ENCODE data around the gene TACC3. TPM values are rescaled to one million over a fixed set of nuclear protein-coding genes. Genes with fewer than 3 reads are reported as not detected.
A peak's percentile ranks its signal among the peaks of the same experiment; 100 is the strongest.

Gene TACC3
- total and polyA plus RNA-seq, 2 donors (not counting 1 experiment from before 2014, with no cell fraction given), result 7.3 to 10.2 TPM

GRCh38 chr4:1708581-1708980 is 12.7 kb upstream of the TACC3 start:
- H2AFZ ChIP-seq (ENCODE audit: low read length), result no peak overlapping the region
- H3K36me3 ChIP-seq (ENCODE audit: control insufficient read depth, insufficient read depth, low read length), result peaks cover 12% of the 10 kb centered on the region
- H3K4me2 ChIP-seq (ENCODE audit: extremely low read depth, insufficient read depth, low read length), result no peak overlapping the region
- peaks cover 2% of the 10 kb centered on the region for H3K4me1 ChIP-seq (ENCODE audit: control insufficient read depth, extremely low read depth, insufficient read depth, low read length)
- H3K9ac ChIP-seq (ENCODE audit: insufficient read depth, low read length), result no peak overlapping the region
- H3K4me3 ChIP-seq (replicated peaks in 1 of 4; ENCODE audit: control extremely low read depth in 1 of 4, insufficient read depth in 1 of 4, low read depth in 3 of 4, low read length in 4 of 4), result no peak overlapping the region
- H3K27ac ChIP-seq (ENCODE audit: insufficient read depth, low read length), result no peak overlapping the region
- H3K27me3 ChIP-seq (ENCODE audit: control insufficient read depth, insufficient read depth, low read length), result no peaks in the 10 kb centered on the region
- DNase-seq (ENCODE audit: low read depth in 2 of 2), result no peak
- H3K79me2 ChIP-seq (ENCODE audit: control insufficient read depth, insufficient read depth, low read length), result peaks cover 78% of the 10 kb centered on the region
- no peaks in the 10 kb centered on the region for H4K20me1 ChIP-seq (ENCODE audit: control insufficient read depth, extremely low read depth, insufficient read depth, low read length)
- no peaks in the 10 kb centered on the region for H3K9me3 ChIP-seq (ENCODE audit: control insufficient read depth, insufficient read depth, low read depth, low read length)
- TF ChIP-seq EZH2 (IDR thresholded peaks at IDR 0.05; ENCODE audit: low read length, missing control alignments), result no peak
- TF ChIP-seq CTCF (conservative IDR thresholded peaks at IDR 0.05 in 1 of 2, IDR thresholded peaks at IDR 0.05 in 1 of 2; ENCODE audit: low read depth in 1 of 2, low read length in 2 of 2), result no peak

- no peak for DNase-seq (ENCODE audit: low read depth in 2 of 2)
These were observed 10.2 kb upstream of the TACC3 start for GRCh38 chr4:1711055-1711570.

More at GRCh38 chr4:1711055-1711570, 10.2 kb upstream of the TACC3 start:
- peaks cover 2% of the 10 kb centered on the region for H3K4me1 ChIP-seq (ENCODE audit: control insufficient read depth, extremely low read depth, insufficient read depth, low read length)
- H3K4me2 ChIP-seq (ENCODE audit: extremely low read depth, insufficient read depth, low read length), result peak overlapping the region; percentile 97
- H3K27ac ChIP-seq (ENCODE audit: insufficient read depth, low read length), result peak overlapping the region; percentile 95
- peak overlapping the region; percentile 87 to 95 (median 94) for H3K4me3 ChIP-seq (replicated peaks in 1 of 4; ENCODE audit: control extremely low read depth in 1 of 4, insufficient read depth in 1 of 4, low read depth in 3 of 4, low read length in 4 of 4)
- no peaks in the 10 kb centered on the region for H3K27me3 ChIP-seq (ENCODE audit: control insufficient read depth, insufficient read depth, low read length)
- H2AFZ ChIP-seq (ENCODE audit: low read length), result peak overlapping the region; percentile 61
- TF ChIP-seq CTCF (conservative IDR thresholded peaks at IDR 0.05 in 1 of 2, IDR thresholded peaks at IDR 0.05 in 1 of 2; ENCODE audit: low read depth in 1 of 2, low read length in 2 of 2), result no peak
- TF ChIP-seq EZH2 (IDR thresholded peaks at IDR 0.05; ENCODE audit: low read length, missing control alignments), result no peak
- peak overlapping the region; percentile 99 for H3K9ac ChIP-seq (ENCODE audit: insufficient read depth, low read length)
- H3K9me3 ChIP-seq (ENCODE audit: control insufficient read depth, insufficient read depth, low read depth, low read length), result no peaks in the 10 kb centered on the region
- H4K20me1 ChIP-seq (ENCODE audit: control insufficient read depth, extremely low read depth, insufficient read depth, low read length), result no peaks in the 10 kb centered on the region
- peaks cover 7% of the 10 kb centered on the region for H3K36me3 ChIP-seq (ENCODE audit: control insufficient read depth, insufficient read depth, low read length)
- H3K79me2 ChIP-seq (ENCODE audit: control insufficient read depth, insufficient read depth, low read length), result peaks cover 54% of the 10 kb centered on the region

Data from fibroblast of lung (primary cell).